Activated CD8-positive, alpha-beta T cell treated with anti-CD3 and anti-CD28 coated beads for 36 hours (primary cell): ENCODE results near the gene CTDP1. TPM values are rescaled to one million over a fixed set of nuclear protein-coding genes. Genes with fewer than 3 reads are reported as not detected.

ENCODE experiments used
- ATAC-seq: fragments of 200-7000 bp; cut with Tn5 transposase; one replicate; pipeline ENCODE4 v1.10.0; 2021; ENCODE audit warnings: mild to moderate bottlenecking, moderate library complexity
- CTCF ChIA-PET: fragments of 350-600 bp; sonication (Branson Sonifier 250); formaldehyde crosslinking; loops from one replicate; lab custom pipeline; 2021; ENCODE audit warnings: antibody characterized with exemption; lab: Charles Lee
- POLR2A ChIA-PET: fragments of 350-600 bp; sonication (Branson Sonifier 250); formaldehyde crosslinking; loops from one replicate; lab custom pipeline; 2021; ENCODE audit warnings: antibody characterized with exemption; lab: Charles Lee
- DNase-seq: peaks from one replicate; pipeline ENCODE4 v3.0.0-alpha.2; 2020
- H3K27ac Mint-ChIP-seq: one replicate; pipeline ENCODE4 v1.8.0; 2021; ENCODE audit warnings: mild to moderate bottlenecking, mixed read lengths
- H3K27me3 Mint-ChIP-seq: one replicate; pipeline ENCODE4 v1.8.0; 2021; ENCODE audit warnings: mixed read lengths
- H3K36me3 Mint-ChIP-seq: one replicate; pipeline ENCODE4 v1.8.0; 2021; ENCODE audit warnings: low read depth, mixed read lengths
- H3K4me1 Mint-ChIP-seq: one replicate; pipeline ENCODE4 v1.8.0; 2021; ENCODE audit warnings: low read depth, mixed read lengths
- H3K4me3 Mint-ChIP-seq: one replicate; pipeline ENCODE4 v1.8.0; 2021; ENCODE audit warnings: mild to moderate bottlenecking, moderate library complexity, mixed read lengths
- H3K9me3 Mint-ChIP-seq: one replicate; pipeline ENCODE4 v1.8.0; 2021; ENCODE audit warnings: mixed read lengths
- CTCF ChIP-seq: fragments of 200-600 bp; IDR thresholded peaks from one replicate; pipeline ENCODE4 v1.8.0; 2022; ENCODE audit warnings: antibody characterized with exemption, mild to moderate bottlenecking
- intact Hi-C: fragments of 100-400 bp; cut with micrococcal nuclease; formaldehyde crosslinking; loops from one replicate; pipeline ENCODE4 v1.10.0; 2022
- total RNA-seq, 2 experiments: library from RNA; stranded (reverse); gene quantifications; one replicate each; pipeline ENCODE4 v1.2.3, GENCODE V29; 2021

The CTDP1 gene
- total RNA-seq, 2 experiments from 2014 or later = 54.9 to 55.6 TPM

GRCh38 chr18:79798346-79798998, 118.9 kb downstream of the CTDP1 start:
- intact Hi-C loops = no loop called here
- ChIA-PET POLR2A (no interaction called here), CTCF (interaction anchor here (0.8 kb wide), 1 partner anchor 13 kb away, joined by 3 read pairs; no protein-coding TSS in a partner anchor)
- Mint-ChIP-seq H3K4me3 (no peak overlapping the region), H3K36me3 (no peaks in the 10 kb centered on the region), H3K27ac (no peak overlapping the region), H3K27me3 (peaks cover 43% of the 10 kb centered on the region), H3K9me3 (no peaks in the 10 kb centered on the region), H3K4me1 (peaks cover 11% of the 10 kb centered on the region)
- no peak for DNase-seq
- ATAC-seq = no peak
- no peak for TF ChIP-seq CTCF

DNA sequence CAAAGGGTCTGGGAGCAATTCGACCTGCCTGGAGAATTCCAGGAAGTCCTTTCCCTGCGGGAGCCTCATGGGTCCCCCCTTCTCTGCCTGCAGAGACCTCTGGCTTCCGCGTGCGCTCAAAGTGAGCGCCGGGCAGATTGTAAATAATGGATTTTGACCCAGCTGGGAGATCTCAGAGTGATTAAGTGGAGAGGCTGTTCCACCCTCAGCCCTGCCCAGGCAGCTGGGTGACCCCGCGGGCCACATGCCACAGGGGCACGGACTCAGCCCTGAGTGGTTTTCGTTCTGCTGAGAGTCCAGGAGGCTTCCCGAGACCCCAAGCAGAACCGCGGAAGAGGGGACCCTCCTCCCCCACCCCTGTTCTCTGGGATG, 119.4 kb downstream of the CTDP1 start:
- DNase-seq = no peak
- CTCF ChIA-PET = no interaction called here
- no peaks in the 10 kb centered on the region for H3K9me3 Mint-ChIP-seq
- no peaks in the 10 kb centered on the region for H3K36me3 Mint-ChIP-seq
- no peak for TF ChIP-seq CTCF
- H3K27ac Mint-ChIP-seq = no peak overlapping the region
- H3K27me3 Mint-ChIP-seq = peaks cover 43% of the 10 kb centered on the region
- peaks cover 11% of the 10 kb centered on the region for H3K4me1 Mint-ChIP-seq
- intact Hi-C loops = no loop called here
- no peak for ATAC-seq
- POLR2A ChIA-PET = no interaction called here
- no peak overlapping the region for H3K4me3 Mint-ChIP-seq

GRCh38 chr18:79799619-79800370, 120.2 kb downstream of the CTDP1 start:
- no peaks in the 10 kb centered on the region for H3K36me3 Mint-ChIP-seq
- no peak overlapping the region for H3K27ac Mint-ChIP-seq
- intact Hi-C loops = no loop called here
- TF ChIP-seq CTCF = no peak
- DNase-seq = peak; percentile 17
- H3K27me3 Mint-ChIP-seq = peaks cover 38% of the 10 kb centered on the region
- no peaks in the 10 kb centered on the region for H3K9me3 Mint-ChIP-seq
- no peak for ATAC-seq
- POLR2A ChIA-PET = no interaction called here
- H3K4me3 Mint-ChIP-seq = no peak overlapping the region
- peaks cover 11% of the 10 kb centered on the region for H3K4me1 Mint-ChIP-seq
- CTCF ChIA-PET = no interaction called here

DNA sequence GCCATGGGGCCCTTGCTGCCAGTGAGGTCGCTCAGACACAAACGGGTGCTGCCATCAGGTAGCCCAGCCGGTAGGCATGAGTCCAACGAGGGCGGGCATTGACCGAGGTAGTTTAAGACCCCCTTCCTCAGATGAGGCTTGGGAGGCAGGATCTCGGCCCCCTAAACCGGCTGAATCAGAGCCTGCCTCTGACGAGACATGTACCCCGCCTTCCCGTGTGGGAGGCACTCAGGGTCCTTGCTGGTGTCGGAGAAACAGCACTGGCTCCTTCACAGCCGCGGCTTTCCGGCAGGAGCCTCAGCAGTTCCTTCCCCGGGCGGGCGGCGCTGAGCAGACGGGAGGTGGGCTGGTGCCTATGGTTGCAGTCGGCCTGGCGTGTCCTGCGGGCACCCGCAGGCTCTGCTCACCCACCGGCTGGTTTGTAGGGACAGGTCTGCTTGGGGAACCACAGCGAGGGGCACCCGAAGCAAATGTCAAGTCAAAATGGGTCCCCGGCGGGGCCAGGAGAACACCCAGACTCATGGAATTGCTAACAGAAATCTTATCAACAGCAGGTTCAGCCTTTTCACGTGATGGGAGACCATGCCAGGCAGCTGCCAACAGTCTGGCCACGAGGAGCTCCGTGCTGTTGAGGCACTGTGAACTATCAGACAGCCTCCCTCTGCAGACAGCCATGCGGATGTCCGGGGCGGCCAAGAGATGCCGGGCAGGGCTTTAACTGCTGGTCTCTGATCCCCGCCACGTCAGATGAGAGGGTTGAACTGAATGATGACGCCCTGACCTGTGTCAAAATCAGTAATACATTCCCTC, 121.0 kb downstream of the CTDP1 start:
- H3K9me3 Mint-ChIP-seq = no peaks in the 10 kb centered on the region
- DNase-seq (no peak), ATAC-seq (no peak)
- no peaks in the 10 kb centered on the region for H3K36me3 Mint-ChIP-seq
- H3K4me1 Mint-ChIP-seq = peaks cover 19% of the 10 kb centered on the region
- ChIA-PET POLR2A (no interaction called here), CTCF (no interaction called here)
- no peak for TF ChIP-seq CTCF
- no peak overlapping the region for H3K4me3 Mint-ChIP-seq
- intact Hi-C loops = no loop called here
- peaks cover 31% of the 10 kb centered on the region for H3K27me3 Mint-ChIP-seq
- no peak overlapping the region for H3K27ac Mint-ChIP-seq
